Ectodermal cell (in vitro differentiated cells): ENCODE measurements around the gene DERL2.

Experiments
- H3K27ac ChIP-seq: 2 replicates; pipeline ENCODE4 v1.7.0; 2013; ENCODE audit warnings: mild to moderate bottlenecking, low read depth, low read length; ENCODE audit not compliant: insufficient read depth, poor library complexity, severe bottlenecking
- H3K27me3 ChIP-seq: 2 replicates; pipeline ENCODE4 v1.7.0; 2013; ENCODE audit warnings: mild to moderate bottlenecking, low read length; ENCODE audit not compliant: insufficient read depth, control insufficient read depth, poor library complexity, severe bottlenecking
- H3K36me3 ChIP-seq: one replicate; pipeline ENCODE4 v1.7.0; 2013; ENCODE audit warnings: low read length; ENCODE audit not compliant: control insufficient read depth, insufficient read depth
- H3K4me1 ChIP-seq: one replicate; pipeline ENCODE4 v1.7.0; 2013; ENCODE audit warnings: low read length; ENCODE audit not compliant: control insufficient read depth, insufficient read depth
- H3K4me3 ChIP-seq: 2 replicates; pipeline ENCODE4 v1.7.0; 2013; ENCODE audit warnings: low read depth, low read length, control low read depth; ENCODE audit not compliant: insufficient read depth
- H3K9me3 ChIP-seq: 2 replicates; pipeline ENCODE4 v1.7.0; 2013; ENCODE audit warnings: mild to moderate bottlenecking, low read length, moderate library complexity; ENCODE audit not compliant: control insufficient read depth
- WGBS, 2 experiments: methylation state at CpG; one replicate each; pipeline ENCODE4 v1.1.7; 2013; ENCODE audit warnings: missing lambda C conversion rate in 2 of 2; 5-methylcytosine and 5-hydroxymethylcytosine counted together

The DERL2 gene

DNA sequence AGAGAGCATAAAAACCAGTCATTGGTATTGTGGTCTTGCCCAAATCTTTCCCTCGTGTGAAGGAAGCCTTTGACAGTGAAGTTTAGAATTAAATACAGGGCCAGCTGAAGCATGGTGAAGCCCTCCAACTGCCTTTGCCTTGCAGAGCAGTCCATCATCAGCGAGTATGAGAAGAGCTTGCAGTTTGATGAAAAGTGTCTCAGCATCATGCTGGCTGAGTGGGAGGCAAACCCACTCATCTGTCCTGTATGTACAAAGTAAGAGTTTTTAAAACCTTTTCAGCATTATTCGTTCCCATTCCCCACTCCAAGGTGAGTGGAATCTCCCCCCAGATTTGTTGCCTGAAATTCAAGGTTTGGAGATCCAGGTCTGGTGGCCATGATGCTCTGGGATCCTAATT is 60.2 kb downstream of the DERL2 start:
- no peak overlapping the region for H3K27ac ChIP-seq
- H3K9me3 ChIP-seq = no peaks in the 10 kb centered on the region
- 94 to 95% methylated on average over 3 of the region's 3 CpGs for WGBS, 2 experiments
- no peaks in the 10 kb centered on the region for H3K27me3 ChIP-seq
- peaks cover 7% of the 10 kb centered on the region for H3K4me1 ChIP-seq
- no peak overlapping the region for H3K4me3 ChIP-seq
- peaks cover 59% of the 10 kb centered on the region for H3K36me3 ChIP-seq

DNA sequence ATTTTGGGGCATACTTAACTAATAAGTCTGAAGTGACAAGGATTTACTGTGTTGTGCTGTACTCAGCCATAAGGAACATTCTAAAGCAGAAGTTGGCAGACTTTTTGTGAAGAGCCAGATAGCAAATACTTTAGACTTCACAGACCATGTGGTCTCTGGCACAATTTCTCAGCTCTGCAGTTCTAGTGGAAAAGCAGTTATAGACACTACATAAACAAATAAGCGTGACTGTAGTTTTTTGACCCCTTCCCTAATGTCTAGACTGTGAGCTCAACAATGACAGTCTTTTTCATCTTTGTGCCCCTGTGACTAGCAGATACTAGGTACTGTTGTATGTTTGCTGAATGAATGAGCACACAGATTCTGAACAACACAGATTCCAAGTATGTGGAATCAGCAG is 61.1 kb downstream of the DERL2 start:
- H3K27me3 ChIP-seq = no peaks in the 10 kb centered on the region
- H3K9me3 ChIP-seq = no peaks in the 10 kb centered on the region
- no peak overlapping the region for H3K4me3 ChIP-seq
- WGBS, 2 experiments = 97 to 100% methylated on average over 1 of the region's 1 CpG
- H3K36me3 ChIP-seq = peaks cover 52% of the 10 kb centered on the region
- no peak overlapping the region for H3K27ac ChIP-seq
- peaks cover 7% of the 10 kb centered on the region for H3K4me1 ChIP-seq

DNA sequence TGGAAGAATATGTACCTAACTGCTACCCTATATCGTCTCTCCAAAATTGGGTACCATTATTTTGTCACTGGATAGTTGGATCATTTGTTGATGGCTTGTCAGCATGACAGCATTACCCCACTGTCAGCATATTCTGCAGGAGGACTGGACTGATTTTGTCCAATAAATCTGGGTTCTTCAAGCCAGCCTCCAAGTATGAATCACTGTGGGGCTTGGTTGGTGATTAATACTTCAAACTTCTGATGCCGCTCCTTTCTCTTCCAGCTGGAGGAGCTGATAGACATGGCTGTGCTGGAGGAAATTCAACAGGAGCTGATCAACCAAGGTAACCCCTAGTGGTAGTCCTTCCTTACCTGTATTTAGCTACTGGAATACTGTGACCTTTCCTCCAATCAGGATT is 63.5 kb downstream of the DERL2 start:
- H3K4me3 ChIP-seq = no peak overlapping the region
- peaks cover 7% of the 10 kb centered on the region for H3K4me1 ChIP-seq
- H3K36me3 ChIP-seq = peaks cover 35% of the 10 kb centered on the region
- no peaks in the 10 kb centered on the region for H3K27me3 ChIP-seq
- H3K27ac ChIP-seq = no peak overlapping the region
- H3K9me3 ChIP-seq = no peaks in the 10 kb centered on the region
- 95 to 97% methylated on average over 2 of the region's 2 CpGs for WGBS, 2 experiments
